HG03139 (cell line): ENCODE data around the gene PEX26.
"Not testable (repeated sequence)": the region's sequence is repeated elsewhere in the genome, so short reads cannot be mapped to it uniquely, and the experiment has no call there.

Experiments used
- ATAC-seq: cut with Tn5 transposase; IDR thresholded peaks from one replicate; pipeline ENCODE4 v1.9.1; 2021; ENCODE audit not compliant: unreplicated experiment

PEX26 gene

DNA sequence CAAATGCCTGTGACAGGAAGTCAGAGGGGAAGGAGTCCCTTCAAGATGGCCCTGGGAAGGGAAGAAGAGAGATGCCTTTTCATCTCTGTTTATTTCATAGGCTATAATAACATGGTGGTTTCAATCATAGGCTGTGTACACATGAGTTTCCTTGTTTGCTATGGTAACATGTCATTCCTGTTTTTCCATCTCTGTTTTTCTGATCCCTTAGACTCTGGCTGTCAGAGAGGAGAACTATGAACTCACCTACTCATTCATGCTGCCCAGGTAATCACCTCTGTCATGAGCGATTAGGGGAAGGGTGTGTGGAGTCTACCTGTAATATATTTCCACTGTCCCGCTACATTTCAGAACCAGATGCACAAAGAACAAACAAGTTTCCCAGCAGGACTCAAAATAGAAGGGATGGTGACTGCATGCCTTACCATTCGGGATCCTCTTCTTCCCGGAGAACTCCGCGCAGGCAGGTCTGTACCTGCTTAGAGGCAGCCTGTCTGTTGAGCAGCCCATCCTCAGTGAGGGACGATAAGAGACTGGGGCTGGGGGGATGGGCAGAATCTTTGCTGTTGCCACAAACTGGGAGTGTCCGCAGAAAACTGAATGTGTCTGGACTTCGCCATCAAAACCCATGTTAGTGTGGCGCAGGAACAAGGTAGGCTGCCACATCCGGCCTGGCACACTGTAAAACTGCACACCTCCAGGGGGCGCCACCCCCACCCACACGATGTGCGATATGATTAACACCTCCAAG lies 7.1 kb upstream of the PEX26 start:
- ATAC-seq, result no peak

DNA sequence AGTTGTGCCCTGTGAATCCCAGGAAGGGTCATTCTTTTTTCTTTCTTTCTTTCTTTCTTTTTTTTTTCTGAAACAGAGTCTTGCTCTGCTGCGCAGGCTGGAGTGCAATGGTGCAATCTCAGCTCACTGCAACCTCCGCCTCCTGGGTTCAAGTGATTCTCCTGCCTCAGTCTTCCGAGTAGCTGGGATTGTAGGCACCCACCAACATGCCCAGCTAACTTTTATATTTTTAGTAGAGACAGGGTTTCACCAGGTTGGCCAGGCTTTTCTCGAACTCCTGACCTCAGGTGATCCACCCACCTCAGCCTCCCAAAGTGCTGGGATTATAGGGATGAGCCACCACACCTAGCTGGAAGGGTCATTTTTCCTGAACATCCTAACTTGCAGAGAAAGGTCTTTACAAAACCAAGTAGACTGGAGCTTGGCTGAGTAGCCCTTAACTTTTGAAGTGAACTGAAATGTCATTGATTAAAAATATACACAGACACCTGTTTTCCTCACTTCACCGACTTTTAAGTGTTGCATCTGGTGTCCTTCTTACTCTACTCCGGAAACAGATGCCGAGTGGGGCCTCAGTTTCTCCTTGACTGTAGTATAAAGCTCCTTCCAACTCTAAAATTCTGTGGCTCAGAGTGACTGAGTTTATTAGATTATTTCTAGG lies 6.4 kb upstream of the PEX26 start:
- ATAC-seq, result not testable (repeated sequence)

DNA sequence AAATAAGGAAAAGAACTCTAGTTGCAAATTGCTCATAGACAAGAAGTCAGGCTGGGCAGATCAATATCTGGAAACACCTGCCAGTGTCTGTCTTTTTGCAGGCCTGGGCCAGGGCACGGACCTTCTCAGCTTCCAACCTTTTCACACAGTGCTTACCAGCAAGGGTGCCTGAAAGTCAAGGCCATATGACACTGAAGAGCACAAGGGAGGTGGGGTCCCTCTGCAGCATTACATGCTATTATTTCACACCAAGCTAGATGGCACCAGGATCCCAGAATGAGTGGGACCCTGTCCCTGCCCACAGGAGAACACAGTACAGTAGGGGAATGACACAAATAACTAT lies 5.9 kb upstream of the PEX26 start:
- no peak for ATAC-seq

DNA sequence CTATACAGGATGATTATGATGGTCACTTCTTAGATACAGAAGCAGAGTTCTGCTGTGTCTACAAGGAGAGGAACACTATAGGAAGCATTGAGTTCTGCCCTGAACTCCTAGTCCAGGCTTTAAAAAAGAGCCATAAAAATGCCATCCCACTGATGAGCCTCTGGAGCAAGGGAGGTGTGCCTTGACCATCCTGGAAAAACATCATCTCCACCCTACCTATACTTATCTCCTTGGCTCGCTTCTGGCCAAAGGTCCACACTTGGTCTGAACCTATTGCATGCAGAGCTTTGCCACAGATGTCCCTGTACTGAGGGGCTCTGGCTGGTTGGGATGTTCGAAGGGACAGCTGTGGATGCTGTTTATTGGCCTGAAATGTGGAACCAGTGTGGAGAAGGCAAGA lies 4.3 kb upstream of the PEX26 start:
- no peak for ATAC-seq

DNA sequence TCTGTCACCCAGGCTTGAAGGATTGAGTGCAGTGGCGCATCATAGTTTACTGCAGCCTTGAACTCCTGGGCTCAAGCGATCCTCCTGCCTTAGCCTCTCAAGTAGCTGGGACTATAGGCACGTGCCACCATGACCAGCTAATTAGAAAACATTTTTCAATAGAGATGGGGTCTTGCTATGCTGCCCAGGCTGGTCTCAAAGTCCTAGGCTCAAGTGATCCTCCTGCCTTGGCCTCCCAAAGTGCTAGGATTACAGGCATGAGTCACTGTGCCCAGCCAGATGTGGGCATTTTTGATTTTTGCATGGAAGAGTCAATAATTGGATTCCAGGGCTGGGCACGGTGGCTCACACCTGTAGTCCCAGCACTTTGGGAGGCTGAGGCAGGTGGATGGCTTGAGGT lies 3.9 kb upstream of the PEX26 start:
- not testable (repeated sequence) for ATAC-seq

DNA sequence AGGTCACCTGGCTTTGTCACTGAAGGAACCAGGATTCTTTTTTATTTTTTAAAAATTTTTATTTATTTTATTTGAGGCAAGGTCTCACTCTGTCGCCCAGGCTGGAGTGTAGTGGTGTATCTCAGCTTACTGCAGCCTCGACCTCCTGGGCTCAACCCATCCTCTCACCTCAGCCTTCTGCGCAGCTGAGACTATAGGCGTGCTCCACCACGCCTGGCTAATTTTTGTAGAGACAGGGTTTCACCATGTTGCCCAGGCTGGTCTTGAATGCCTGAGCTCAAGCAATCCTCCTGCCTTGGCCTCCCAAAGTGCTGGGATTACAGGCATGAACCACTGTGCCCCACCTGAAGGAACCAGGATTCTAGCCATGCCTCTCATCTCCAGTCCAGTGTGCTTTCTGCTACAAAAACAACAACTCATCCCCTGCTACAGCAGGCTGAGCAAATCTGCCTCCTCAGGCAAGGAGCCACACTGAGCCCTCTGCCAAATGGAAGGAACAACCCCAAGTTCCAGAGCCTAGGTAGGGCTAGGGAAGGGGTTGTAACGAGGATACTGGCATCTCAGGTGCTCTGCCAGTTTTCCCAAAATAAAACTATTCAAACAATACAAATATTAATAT lies 2.6 kb upstream of the PEX26 start:
- no peak for ATAC-seq

DNA sequence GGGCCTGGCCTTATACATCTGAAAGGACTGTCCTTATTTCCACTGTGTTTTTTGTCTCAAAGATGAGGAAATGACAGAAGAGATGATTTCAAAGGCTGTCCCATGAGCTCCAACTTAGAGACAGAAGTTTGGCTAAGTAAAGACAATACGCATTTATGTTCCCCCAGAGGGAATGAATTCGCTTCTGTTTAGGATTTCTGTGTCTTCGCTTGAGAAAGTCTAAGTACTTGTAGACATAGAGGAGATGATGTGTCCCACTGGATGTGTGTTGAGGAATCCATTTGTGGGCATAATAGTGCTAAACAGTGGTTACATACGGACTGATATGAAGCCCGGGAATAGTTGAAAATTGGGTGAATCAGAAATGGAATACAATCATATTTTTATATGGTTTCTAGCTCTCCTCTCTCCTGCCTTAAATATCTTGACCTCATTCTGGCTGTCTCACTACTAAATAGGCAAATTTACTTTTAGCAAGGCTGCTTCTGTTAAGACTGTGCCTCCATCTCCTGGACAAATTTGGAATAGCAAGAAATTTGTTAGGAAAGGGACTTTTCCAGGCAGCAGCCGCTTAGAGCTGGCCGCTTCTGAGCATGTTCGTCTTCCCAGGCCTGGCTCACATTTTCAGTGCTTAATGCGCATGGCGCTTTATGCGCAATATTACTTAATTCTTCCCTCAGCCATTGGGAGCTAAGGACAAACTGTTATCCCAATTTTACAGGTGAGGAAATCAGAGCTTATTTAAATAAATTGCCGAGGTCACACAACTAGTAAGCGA lies 1.9 kb upstream of the PEX26 start:
- no peak for ATAC-seq

DNA sequence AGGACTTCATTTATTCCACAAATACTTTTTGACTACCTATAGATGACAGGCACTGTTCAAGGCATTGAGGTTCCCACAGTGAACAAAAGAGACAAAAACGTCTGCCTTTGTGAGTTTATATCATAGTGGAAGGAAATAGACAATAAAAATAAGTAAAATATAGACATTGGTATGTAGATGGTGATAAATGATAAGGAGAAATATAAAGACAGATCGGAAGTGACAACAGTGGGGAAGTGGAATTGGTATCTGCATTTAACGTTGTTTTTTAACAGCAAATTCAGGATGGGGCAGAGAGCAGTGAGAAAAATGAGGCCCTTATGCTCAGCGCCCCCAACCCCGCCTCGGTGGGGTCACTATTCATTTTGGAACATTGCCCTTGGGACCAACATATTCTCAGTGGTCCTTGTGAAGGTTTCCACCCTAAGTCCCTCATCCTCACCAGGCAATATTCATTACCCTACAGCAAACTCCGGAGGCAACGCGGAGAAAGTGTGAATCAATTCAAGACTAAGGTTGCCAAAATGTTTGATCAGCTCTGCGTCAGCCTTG lies 627 bp upstream of the PEX26 start:
- ATAC-seq, result no peak

DNA sequence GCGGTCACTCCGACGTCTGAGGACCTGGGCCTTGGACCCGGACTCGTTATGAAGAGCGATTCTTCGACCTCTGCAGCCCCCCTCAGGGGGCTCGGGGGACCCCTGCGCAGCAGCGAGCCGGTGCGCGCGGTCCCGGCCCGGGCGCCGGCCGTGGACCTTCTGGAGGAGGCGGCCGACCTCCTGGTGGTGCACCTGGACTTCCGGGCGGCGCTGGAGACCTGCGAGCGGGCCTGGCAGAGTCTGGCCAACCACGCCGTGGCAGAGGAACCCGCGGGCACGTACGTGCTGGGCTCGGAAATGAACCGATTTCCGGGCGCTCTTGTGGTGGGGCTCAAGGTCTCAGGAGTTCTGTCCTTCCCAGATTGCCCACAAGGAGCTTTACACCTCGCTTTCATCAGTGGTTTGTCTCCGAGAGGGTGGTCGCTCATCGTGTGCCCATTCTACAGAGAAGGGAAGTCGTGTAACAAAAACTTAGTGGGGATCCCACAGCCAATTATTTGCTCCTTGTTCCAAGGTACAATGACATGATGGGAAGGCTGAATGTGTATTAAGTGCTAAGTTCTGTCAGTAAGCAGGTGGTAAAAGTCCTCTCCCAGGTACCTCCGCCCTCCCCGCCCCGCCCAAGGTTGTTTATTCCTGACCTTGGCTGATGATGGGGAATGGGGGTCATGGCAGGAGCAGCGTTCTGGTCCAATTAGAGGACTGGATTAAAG lies 695 bp downstream of the PEX26 start:
- no peak for ATAC-seq

DNA sequence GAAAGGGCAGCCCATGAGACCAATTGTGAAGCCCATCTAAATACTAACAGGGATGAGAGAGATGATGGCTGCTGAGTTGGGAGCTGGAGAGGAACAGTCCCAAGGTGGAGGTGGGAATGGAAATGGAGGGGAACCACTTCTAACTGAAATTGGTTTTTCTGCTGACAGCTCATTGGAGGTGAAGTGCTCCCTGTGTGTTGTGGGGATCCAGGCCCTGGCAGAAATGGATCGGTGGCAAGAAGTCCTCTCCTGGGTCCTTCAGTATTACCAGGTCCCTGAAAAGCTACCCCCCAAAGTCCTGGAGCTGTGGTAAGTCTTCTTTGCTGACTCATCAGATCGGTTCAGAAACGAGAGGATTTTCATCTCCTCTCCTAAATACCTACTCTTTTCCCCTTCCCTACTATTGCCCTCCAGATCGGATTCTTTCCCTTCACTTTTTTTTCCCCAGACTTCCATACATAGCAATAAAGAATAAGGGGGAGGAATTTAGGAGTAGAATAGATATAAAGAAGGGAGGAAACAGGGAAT lies 2.0 kb downstream of the PEX26 start:
- no peak for ATAC-seq

DNA sequence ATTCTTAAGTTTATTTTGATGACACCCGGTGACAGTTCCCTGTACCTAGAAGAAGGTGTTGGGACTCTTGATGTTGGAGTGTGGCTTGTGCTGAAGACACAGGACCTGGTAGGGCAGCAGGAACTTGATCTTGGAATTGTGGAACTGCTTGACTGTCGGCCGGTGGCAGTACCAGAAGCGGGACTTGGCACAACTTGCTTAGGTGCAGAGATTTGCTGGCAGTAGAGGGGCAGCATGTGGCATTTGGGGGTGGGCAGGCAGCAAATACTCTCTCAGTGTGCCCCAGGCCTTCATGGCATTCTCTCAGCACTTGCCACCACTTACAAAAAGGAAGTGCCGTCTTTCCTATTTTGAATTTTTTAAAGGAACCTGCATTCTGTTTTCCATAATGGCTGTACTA lies 3.6 kb downstream of the PEX26 start:
- ATAC-seq, result no peak

DNA sequence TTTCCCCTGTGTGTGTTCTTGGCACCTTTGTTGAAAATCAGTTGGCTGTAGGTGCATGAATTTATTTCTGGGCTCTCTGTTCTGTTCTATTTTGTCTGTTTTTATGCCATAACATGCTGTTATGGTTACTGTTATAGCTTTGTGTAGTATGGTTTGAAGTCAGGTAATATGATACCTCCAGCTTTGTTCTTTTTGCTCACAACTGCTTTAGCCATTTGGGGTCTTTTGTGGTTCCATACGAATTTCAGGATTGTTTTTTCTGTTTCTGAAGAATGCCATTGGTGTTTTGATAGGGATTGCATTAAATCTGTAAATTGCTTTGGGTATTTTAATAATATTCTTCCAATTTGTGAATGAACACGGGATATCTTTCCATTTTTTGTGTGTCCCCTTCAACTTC lies 4.7 kb downstream of the PEX26 start:
- ATAC-seq, result no peak

DNA sequence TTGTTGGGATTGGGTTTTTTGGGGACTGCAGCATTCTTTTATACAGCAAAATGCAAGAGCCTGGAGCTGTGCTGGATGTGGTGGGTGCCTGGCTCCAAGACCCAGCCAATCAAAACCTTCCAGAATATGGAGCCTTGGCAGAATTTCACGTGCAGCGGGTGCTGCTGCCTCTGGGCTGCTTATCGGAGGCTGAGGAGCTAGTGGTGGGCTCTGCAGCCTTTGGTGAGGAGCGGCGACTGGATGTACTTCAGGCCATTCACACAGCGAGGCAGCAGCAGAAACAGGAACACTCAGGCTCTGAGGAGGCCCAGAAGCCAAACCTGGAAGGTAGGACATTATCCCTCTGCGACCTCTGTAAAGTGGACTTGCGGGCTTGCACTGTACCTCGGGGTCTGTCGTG lies 5.6 kb downstream of the PEX26 start:
- ATAC-seq, result no peak

DNA sequence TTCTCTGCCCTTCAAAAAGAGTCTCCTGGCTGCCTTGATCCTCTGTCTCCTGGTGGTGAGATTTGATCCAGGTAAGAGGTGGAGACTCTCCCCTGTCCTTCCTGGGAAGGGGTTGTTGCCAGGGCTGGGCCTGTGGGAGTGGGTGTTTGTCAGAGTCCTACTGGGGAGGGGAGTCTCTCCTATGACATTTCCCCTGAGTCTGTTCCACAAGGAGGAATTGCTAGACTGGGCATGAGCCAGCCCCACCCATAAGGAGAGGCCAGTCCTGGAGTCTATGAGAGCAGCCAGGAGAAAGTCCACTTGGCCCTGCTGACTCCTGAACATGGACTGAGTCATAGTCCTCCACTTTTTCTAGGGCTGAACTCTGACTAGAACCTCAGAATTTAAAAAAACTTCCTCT lies 7.4 kb downstream of the PEX26 start:
- no peak for ATAC-seq

DNA sequence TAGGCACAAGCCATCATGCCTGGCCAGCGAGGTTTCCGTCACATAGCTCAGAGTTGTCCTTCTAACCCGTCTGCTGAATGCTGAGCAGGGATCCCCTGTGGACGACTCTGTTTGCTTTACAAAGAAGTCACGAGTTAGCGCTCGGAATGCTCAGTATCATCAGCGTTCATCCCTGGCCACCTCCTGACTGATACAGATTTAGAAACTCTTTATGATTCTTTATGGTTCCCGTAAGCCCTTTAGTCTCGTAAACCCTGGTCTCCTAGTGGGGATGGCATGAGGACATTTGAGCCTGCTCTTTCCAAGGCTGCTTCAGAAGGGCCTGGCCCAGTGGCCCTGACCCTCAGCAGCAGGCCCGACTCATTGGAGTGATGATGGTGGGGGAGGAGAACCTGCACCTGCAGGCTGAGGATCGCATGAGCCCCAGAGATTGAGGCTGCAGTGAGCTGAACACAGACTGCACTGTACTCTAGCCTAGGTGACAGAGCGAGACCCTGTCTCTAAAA lies 9.6 kb downstream of the PEX26 start:
- no peak for ATAC-seq

DNA sequence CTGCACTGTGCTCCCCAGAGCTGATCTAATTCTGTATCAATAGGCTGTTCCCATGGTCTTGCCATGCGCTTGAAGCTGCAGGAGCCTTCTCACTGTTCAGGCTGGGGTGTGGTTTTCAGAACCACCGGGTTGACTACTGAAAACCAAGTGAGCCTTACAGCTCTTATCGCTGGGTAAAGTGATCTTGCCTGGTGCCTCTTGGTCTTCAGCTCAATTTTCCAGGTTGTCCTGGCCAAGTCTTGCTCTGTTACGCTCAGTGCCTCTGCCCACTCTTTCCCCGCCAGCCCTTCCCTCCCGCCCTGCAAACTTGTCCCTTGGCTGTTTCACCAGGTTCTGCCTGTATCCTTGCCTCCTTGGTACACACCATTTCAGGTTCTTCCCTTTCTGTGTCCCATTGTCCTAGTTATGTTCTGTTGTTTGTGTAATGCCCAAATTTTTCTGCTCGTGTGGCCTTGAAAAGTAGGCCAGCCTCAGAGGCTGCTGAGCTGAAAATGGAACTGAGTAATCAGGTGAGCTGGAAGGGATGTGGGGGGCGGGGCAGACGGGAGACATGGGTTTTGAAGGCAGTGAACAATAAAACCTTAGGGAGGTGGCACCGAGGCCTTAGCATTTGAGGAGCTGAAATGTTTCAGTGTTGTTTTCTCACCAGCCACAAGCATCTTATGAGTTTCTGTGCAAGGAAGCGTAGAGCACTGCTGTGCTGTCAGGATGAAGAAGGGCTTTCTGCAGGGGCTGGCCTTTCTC lies 11.2 kb downstream of the PEX26 start:
- ATAC-seq, result no peak

DNA sequence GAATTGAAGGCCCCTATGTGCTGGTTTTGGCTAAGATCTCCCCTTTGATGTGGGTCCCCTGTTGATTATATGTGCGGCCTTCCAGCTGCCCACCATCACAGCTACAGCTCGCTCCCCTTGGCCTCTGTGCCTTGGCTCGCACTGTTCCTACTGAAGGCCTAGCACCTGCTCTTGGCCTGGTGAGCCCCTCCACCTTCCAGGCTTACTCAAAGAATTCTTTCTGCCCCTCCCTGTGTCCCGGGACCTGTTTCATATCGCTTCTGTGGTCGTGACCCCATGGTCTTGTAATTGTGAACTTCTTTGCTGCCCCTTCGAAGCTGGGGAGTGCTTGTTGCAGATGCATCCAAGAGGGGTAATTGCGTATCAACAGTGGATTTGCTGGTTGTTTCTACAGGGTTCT lies 12.5 kb downstream of the PEX26 start:
- no peak for ATAC-seq

DNA sequence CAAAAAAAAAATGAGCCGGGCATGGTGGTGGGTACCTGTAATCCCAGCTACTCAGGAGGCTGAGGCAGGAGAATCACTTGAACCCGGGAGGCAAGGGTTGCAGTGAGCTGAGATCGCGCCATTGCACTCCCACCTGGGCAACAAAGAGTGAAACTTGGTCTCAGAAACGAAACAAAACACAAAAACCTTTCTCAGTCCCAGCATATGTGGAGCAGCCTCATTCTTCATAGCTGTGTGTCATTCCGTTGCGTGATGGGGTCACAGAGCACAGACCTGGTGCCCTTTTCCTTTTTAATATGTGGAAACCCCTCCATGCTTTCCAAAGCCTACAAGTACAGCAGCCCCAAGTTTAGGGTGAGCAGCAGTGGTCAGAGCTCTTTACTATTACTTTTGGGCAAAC lies 13.7 kb downstream of the PEX26 start:
- ATAC-seq, result no peak

DNA sequence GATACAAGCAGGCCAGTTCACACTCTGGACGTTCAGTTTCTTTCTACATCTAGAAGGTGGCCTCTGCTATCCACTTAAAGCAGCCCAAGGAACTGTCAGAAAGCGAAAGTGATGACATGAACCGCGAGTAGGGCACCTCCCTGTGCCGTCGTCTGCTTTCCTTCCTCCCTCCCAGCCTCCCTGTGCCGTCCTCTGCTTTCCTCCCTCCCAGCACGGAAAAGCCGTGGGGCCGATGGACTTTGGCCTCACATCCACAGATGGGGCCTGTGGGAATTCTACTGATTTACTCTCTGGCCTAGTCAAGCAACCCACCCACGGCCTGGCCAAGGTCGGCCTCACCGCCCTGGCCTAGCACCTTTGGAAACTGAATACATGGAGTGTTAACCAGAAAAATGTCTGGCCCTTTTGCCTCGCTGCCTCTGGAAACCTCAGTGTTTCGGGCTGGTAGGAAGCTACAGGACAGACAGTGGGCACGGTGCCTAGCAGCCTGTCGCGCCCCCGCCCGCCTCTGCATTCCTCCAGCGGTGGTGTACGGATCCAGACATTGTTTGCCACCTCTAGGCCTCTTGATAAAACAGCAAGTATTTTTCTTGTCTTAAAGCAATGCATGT lies 14.2 kb downstream of the PEX26 start:
- no peak for ATAC-seq
